Measurements from ENCODE around the gene KCP.

Gene KCP

DNA sequence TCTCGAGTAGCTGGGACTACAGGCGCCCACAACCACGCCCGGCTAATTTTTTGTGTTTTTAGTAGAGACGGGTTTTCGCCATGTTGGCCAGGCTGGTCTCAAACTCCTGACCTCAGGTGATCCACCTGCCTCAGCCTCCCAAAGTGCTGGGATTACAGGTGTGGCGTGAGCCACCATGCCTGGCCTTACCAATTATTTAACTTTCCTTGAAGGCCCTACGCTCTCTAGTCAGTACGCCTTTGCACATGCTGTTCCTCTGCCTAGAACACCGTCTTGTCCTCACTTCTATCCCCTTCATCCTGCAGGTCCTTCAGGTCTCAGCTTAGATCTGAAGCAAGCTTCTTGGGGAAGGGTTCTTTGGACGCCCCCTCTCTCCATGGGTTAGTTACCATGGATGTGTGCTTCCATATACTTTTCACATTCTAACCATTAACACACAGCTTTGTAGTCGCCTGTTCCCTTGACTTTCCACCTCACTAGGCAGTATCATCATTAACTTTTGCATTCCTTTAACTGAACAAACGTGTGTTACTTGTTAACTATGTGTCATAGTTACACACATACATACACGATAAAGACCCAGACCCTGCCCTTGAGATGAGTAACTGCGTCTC is 48.4 kb downstream of the KCP start:
- H3K9me3 Mint-ChIP-seq, result no peaks in the 10 kb centered on the region
- DNase-seq (ENCODE audit: low spot score in 2 of 2), result no peak
- peaks cover 14% of the 10 kb centered on the region for H3K36me3 Mint-ChIP-seq (ENCODE audit: insufficient read depth)
- peak overlapping the region; percentile 87 for H3K27ac Mint-ChIP-seq (ENCODE audit: low read depth)
- H3K27me3 Mint-ChIP-seq, result no peaks in the 10 kb centered on the region
- ATAC-seq (replicated peaks; ENCODE audit: extremely low read depth, poor library complexity, severe bottlenecking), result no peak
- H3K4me3 Mint-ChIP-seq, result peak overlapping the region; percentile 90
- peaks cover 31% of the 10 kb centered on the region for H3K4me1 Mint-ChIP-seq

DNA sequence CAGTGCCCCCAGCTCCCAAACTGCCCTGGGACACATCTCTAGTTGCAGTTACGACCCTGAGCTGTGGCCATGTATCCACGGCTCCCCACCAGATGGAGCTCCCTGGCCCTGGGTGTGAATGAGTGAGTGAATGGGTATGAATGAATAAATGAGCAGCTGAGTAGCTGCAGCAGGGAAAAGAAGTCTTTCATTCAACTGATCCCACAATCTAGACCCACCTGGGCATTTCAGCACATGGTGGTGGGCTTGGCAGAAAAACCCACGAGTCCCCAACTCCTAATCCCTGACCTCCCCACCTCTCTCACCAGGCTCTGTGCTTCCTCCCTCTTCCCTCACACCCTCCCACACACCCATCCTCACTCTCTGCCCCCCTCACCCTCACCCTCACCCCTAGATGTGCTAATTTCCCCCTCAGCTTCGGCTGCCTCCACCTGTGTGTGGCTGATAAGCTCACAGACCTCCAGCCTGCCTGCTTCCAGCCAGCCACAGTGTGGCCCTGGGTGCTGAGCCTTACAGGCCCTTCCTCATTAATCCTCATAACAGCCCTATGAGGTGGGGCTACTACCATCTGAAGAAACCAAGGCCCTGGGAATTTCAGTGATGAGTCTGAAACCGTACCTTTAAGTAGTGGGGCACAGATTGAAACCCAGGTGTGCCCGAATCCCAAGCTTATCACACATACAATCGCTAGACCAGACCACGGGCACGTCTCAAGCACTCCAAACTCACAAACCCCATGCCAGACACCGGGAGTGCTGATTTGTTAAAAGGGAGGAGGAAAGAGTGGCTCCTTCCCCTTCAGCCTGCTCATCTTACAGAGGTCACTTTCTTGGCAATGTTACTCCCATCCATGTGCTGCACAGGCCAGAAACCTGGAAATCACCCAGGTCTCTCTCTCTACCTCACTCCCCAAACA is 50.1 kb downstream of the KCP start:
- peaks cover 12% of the 10 kb centered on the region for H3K36me3 Mint-ChIP-seq (ENCODE audit: insufficient read depth)
- ATAC-seq (replicated peaks; ENCODE audit: extremely low read depth, poor library complexity, severe bottlenecking), result no peak
- H3K27me3 Mint-ChIP-seq, result no peaks in the 10 kb centered on the region
- no peak for DNase-seq (ENCODE audit: low spot score in 2 of 2)
- peak overlapping the region; percentile 6 for H3K27ac Mint-ChIP-seq (ENCODE audit: low read depth)
- H3K4me1 Mint-ChIP-seq, result peaks cover 25% of the 10 kb centered on the region
- no peak overlapping the region for H3K4me3 Mint-ChIP-seq
- no peaks in the 10 kb centered on the region for H3K9me3 Mint-ChIP-seq

DNA sequence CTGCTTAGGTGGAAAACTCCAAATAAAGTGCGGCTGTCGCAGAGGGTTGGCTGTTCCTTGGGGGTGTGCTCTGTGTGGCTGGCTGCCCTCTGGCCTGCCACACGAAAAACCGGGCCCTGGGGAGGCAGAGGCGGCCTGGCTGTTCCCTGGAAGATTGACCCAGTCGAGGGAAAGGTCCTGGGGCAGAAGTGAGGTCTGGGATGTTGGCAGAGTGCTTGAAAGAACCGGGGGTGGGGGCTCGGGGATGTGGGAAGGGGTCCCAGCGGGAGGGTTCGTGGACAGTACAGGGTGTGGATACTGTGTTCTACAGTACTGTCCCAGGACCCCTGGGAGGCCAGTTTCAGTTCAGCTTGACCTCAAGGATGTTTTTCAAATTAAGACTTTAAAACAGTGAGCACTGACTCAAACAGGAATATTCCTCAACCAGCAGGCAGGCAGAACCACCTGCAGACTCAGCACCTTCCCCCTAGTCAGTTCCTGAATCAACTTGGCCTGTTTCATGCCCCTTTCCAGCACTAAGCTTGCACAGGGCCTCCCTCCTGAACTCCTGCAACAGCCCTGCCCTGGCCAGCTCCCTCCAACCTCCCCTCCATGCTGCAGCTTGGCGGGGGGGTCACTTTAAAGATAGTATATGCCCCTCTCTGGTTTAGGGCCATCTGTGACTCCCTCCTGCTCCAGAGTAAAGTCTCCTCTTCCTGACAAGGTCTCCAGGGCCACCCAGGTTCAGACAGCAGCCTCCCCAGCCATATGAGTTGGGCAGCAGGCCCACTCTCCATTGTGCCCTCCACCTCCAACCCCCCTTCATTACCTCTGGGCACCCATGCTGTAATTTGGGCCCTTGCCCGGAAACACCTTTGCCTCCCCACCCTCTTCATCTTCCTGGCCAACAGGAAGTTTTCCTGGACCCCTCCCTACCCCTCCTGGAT is 51.0 kb downstream of the KCP start:
- ATAC-seq (replicated peaks; ENCODE audit: extremely low read depth, poor library complexity, severe bottlenecking) (no peak), DNase-seq (ENCODE audit: low spot score in 2 of 2) (no peak)
- peaks cover 11% of the 10 kb centered on the region for H3K36me3 Mint-ChIP-seq (ENCODE audit: insufficient read depth)
- H3K9me3 Mint-ChIP-seq, result no peaks in the 10 kb centered on the region
- H3K27me3 Mint-ChIP-seq, result no peaks in the 10 kb centered on the region
- no peak overlapping the region for H3K27ac Mint-ChIP-seq (ENCODE audit: low read depth)
- H3K4me1 Mint-ChIP-seq, result peaks cover 18% of the 10 kb centered on the region
- no peak overlapping the region for H3K4me3 Mint-ChIP-seq

DNA sequence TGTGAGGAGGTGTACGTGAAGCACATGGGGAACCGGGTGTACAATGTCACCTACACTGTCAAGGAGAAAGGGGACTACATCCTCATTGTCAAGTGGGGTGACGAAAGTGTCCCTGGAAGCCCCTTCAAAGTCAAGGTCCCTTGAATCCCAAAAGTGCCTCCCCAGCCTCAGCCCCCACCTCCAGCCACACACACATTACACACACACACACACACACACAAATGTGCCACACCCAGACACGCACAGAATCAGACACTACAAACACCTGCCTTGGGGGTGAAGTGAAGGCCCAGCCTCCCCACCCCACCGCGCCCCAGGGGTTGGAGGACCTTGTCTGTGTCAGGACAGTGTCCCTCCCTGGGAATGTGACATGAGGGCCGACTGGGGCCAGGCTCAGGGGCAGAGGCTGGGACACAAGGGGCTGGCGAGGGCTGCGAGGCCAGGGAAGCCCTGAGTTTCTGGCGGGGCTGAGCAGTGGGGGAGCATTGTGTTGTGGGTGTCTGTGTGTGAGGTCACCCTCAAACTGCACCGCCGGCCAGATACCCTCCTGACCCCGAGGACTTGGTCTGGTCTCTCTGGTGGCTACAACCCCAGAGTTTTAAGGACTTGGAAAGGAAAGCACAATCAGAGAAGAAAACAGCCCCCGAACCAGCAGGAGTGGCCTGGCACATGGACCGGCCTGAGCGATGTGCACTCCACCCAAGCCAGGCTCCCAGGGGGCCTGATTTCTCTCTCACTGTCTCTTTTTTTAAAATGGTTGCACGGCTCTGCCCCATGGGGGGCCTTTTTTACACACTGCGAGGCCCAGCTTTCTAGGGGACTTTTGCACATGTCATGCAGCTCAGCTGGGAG is 51.9 kb downstream of the KCP start:
- DNase-seq (ENCODE audit: low spot score in 2 of 2) (no peak), ATAC-seq (replicated peaks; ENCODE audit: extremely low read depth, poor library complexity, severe bottlenecking) (no peak)
- Mint-ChIP-seq H3K4me1 (peaks cover 14% of the 10 kb centered on the region), H3K27me3 (no peaks in the 10 kb centered on the region), H3K27ac (ENCODE audit: low read depth) (no peak overlapping the region), H3K36me3 (ENCODE audit: insufficient read depth) (peaks cover 9% of the 10 kb centered on the region), H3K4me3 (no peak overlapping the region), H3K9me3 (no peaks in the 10 kb centered on the region)

DNA sequence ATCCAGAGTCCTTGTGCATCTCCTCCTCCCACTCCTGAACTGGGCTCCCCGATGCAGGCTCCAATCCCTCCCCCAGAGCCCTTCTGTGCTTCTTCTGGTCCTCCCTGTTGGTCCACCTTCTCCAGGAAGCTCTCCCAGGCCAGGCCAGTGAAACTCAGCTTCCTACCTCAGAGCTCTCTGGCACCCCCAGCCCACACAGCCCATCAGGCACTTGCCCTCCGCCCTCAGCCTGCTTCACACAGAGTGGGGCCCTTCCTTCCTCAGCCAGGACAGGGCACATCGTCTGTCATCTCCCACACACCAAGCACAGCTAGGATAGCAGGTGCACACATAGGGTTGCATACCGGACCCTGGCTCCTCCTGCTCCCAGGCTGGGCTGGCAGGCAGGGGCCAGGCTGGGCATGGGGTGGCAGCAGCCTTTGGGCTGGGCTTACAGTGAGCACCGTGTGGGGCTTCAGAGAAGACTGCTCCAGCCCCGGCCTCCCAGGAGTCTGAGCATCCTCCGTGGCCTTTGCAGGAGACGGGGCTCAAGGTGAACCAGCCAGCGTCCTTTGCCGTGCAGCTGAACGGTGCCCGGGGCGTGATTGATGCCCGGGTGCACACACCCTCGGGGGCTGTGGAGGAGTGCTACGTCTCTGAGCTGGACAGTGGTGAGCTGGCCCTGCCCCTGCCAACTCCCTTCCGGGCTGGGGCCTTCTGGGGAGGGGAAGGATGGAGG is 54.3 kb downstream of the KCP start:
- no peak overlapping the region for H3K4me3 Mint-ChIP-seq
- no peaks in the 10 kb centered on the region for H3K27me3 Mint-ChIP-seq
- H3K9me3 Mint-ChIP-seq, result no peaks in the 10 kb centered on the region
- H3K4me1 Mint-ChIP-seq, result no peaks in the 10 kb centered on the region
- DNase-seq (ENCODE audit: low spot score in 2 of 2) (no peak), ATAC-seq (replicated peaks; ENCODE audit: extremely low read depth, poor library complexity, severe bottlenecking) (no peak)
- H3K27ac Mint-ChIP-seq (ENCODE audit: low read depth), result no peak overlapping the region
- no peaks in the 10 kb centered on the region for H3K36me3 Mint-ChIP-seq (ENCODE audit: insufficient read depth)

DNA sequence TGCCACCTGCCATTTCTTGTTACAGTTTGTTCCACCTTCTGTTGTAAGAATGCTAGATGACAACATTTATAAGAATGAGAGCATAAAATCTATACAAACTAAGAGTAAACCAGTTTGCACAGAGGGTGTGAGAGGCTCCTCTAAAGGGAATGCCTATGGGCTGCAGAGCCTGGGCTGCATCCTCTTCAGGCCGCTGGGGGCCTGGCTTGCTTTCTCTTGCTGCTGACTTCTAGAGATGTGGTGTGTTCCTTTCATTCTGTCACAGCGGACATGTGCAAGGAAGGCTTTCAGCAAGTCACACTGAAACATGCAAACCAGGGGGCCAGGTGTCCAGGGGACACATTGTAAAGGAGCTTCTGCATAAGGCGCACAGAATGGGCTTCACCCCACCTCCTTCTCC is 55.0 kb downstream of the KCP start:
- H3K27me3 Mint-ChIP-seq, result no peaks in the 10 kb centered on the region
- H3K36me3 Mint-ChIP-seq (ENCODE audit: insufficient read depth), result no peaks in the 10 kb centered on the region
- DNase-seq (ENCODE audit: low spot score in 2 of 2), result no peak
- H3K4me3 Mint-ChIP-seq, result no peak overlapping the region
- no peaks in the 10 kb centered on the region for H3K9me3 Mint-ChIP-seq
- no peaks in the 10 kb centered on the region for H3K4me1 Mint-ChIP-seq
- no peak for ATAC-seq (replicated peaks; ENCODE audit: extremely low read depth, poor library complexity, severe bottlenecking)
- H3K27ac Mint-ChIP-seq (ENCODE audit: low read depth), result no peak overlapping the region

DNA sequence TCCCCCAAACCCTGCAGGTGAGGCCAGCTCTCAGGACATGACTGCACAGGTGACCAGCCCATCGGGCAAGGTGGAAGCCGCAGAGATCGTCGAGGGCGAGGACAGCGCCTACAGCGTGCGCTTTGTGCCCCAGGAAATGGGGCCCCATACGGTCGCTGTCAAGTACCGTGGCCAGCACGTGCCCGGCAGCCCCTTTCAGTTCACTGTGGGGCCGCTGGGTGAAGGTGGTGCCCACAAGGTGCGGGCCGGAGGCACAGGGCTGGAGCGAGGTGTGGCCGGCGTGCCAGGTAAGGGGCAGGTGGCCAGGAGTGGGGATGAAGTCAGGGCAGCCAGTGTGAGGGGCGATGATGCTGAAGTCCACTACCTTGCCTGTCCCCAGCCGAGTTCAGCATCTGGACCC is 56.1 kb downstream of the KCP start:
- no peaks in the 10 kb centered on the region for H3K27me3 Mint-ChIP-seq
- H3K4me1 Mint-ChIP-seq, result no peaks in the 10 kb centered on the region
- no peak overlapping the region for H3K4me3 Mint-ChIP-seq
- DNase-seq (ENCODE audit: low spot score in 2 of 2) (no peak), ATAC-seq (replicated peaks; ENCODE audit: extremely low read depth, poor library complexity, severe bottlenecking) (no peak)
- no peaks in the 10 kb centered on the region for H3K36me3 Mint-ChIP-seq (ENCODE audit: insufficient read depth)
- H3K9me3 Mint-ChIP-seq, result no peaks in the 10 kb centered on the region
- H3K27ac Mint-ChIP-seq (ENCODE audit: low read depth), result no peak overlapping the region

DNA sequence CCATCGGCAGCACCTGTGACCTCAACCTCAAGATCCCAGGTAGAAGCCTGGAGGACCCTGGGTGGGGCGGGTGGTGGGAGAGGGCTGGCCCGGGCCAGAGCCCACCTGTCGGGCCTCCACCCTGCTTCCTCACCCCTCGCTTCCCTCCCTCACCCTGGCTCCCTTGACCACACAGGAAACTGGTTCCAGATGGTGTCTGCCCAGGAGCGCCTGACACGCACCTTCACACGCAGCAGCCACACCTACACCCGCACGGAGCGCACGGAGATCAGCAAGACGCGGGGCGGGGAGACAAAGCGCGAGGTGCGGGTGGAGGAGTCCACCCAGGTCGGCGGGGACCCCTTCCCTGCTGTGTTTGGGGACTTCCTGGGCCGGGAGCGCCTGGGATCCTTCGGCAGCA is 56.7 kb downstream of the KCP start:
- Mint-ChIP-seq H3K4me1 (no peaks in the 10 kb centered on the region), H3K27me3 (no peaks in the 10 kb centered on the region), H3K4me3 (no peak overlapping the region), H3K9me3 (no peaks in the 10 kb centered on the region), H3K27ac (ENCODE audit: low read depth) (no peak overlapping the region), H3K36me3 (ENCODE audit: insufficient read depth) (no peaks in the 10 kb centered on the region)
- no peak for ATAC-seq (replicated peaks; ENCODE audit: extremely low read depth, poor library complexity, severe bottlenecking)
- DNase-seq (ENCODE audit: low spot score in 2 of 2), result no peak

DNA sequence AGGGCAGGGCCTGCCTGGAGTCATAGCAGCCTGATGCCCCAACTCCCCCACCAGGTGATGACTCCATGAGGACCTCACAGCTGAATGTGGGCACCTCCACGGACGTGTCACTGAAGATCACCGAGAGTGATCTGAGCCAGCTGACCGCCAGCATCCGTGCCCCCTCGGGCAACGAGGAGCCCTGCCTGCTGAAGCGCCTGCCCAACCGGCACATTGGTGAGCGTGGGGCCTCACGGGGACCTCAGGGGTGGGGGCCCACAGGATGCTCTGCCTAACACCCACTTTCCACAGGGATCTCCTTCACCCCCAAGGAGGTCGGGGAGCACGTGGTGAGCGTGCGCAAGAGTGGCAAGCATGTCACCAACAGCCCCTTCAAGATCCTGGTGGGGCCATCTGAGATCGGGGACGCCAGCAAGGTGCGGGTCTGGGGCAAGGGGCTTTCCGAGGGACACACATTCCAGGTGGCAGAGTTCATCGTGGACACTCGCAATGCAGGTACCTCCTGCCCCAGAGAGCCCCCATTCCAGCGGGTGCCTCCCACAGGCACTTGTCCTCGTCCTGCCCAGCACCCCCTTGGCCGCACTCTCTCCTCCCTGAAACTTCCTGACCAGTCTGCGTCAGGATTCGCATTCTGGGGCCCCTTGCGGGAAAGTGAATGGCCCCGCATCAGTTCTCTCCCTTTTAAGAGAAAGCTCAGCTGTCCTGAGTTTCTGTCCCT is 57.8 kb downstream of the KCP start:
- Mint-ChIP-seq H3K4me1 (no peaks in the 10 kb centered on the region), H3K27ac (ENCODE audit: low read depth) (no peak overlapping the region), H3K9me3 (no peaks in the 10 kb centered on the region), H3K36me3 (ENCODE audit: insufficient read depth) (no peaks in the 10 kb centered on the region), H3K27me3 (no peaks in the 10 kb centered on the region), H3K4me3 (no peak overlapping the region)
- ATAC-seq (replicated peaks; ENCODE audit: extremely low read depth, poor library complexity, severe bottlenecking) (no peak), DNase-seq (ENCODE audit: low spot score in 2 of 2) (no peak)

DNA sequence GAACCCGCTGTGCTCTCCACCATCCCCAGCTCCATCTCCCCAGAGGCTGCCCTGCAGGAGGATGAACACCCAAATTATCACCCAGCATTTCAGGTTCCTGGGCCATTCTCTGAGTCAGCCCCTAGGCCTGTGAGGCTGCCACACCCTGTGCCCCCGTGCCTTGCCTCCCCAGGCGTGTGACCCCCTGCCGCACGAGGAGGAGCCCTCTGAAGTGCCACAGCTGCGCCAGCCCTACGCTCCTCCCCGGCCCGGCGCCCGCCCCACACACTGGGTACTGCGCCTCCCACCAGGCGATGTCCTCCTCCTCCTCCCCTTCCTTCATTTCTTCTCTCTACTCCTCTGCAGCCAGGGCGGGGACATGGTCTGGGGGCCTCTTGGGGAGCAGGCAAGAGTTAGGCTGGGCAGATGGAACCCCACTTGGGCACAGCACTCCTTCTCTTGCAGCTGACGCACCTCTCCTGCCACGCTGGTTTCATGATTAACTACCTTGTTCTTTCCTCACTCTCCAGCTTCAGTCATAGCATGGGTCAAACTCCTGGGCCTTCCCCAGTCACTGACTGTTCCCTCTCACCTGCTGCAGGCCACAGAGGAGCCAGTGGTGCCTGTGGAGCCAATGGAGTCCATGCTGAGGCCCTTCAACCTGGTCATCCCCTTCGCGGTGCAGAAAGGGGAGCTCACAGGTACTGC is 60.6 kb downstream of the KCP start:
- DNase-seq (ENCODE audit: low spot score in 2 of 2), result no peak
- H3K27ac Mint-ChIP-seq (ENCODE audit: low read depth), result no peak overlapping the region
- no peak for ATAC-seq (replicated peaks; ENCODE audit: extremely low read depth, poor library complexity, severe bottlenecking)
- H3K27me3 Mint-ChIP-seq, result no peaks in the 10 kb centered on the region
- no peaks in the 10 kb centered on the region for H3K9me3 Mint-ChIP-seq
- no peaks in the 10 kb centered on the region for H3K36me3 Mint-ChIP-seq (ENCODE audit: insufficient read depth)
- H3K4me1 Mint-ChIP-seq, result no peaks in the 10 kb centered on the region
- no peak overlapping the region for H3K4me3 Mint-ChIP-seq

DNA sequence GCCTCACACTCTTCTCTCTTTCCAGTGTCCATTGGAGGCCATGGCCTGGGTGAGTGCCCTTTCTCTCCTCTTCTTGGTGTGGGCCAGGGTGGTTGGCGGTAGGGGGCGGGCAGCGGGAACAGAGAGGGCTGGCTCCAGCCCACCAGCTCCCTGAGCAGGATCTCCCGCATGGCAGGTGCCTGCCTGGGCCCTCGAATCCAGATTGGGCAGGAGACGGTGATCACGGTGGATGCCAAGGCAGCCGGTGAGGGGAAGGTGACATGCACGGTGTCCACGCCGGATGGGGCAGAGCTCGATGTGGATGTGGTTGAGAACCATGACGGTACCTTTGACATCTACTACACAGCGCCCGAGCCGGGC is 61.4 kb downstream of the KCP start:
- H3K36me3 Mint-ChIP-seq (ENCODE audit: insufficient read depth), result no peaks in the 10 kb centered on the region
- no peaks in the 10 kb centered on the region for H3K9me3 Mint-ChIP-seq
- no peaks in the 10 kb centered on the region for H3K27me3 Mint-ChIP-seq

More for the DNA sequence above, 61.4 kb downstream of the KCP start:
- Mint-ChIP-seq H3K4me1 (no peaks in the 10 kb centered on the region), H3K27ac (ENCODE audit: low read depth) (no peak overlapping the region), H3K4me3 (no peak overlapping the region)
- ATAC-seq (replicated peaks; ENCODE audit: extremely low read depth, poor library complexity, severe bottlenecking) (no peak), DNase-seq (ENCODE audit: low spot score in 2 of 2) (no peak)

All from central memory CD8-positive, alpha-beta T cell (primary cell).